HG03066 (cell line): ENCODE data around the gene AHCY.
"Not testable (repeated sequence)": the region's sequence is repeated elsewhere in the genome, so short reads cannot be mapped to it uniquely, and the experiment has no call there.

Source experiments
- ATAC-seq: cut with Tn5 transposase; IDR thresholded peaks from one replicate; pipeline ENCODE4 v1.9.1; 2021; ENCODE audit warnings: low read depth; ENCODE audit not compliant: unreplicated experiment

The AHCY gene

DNA sequence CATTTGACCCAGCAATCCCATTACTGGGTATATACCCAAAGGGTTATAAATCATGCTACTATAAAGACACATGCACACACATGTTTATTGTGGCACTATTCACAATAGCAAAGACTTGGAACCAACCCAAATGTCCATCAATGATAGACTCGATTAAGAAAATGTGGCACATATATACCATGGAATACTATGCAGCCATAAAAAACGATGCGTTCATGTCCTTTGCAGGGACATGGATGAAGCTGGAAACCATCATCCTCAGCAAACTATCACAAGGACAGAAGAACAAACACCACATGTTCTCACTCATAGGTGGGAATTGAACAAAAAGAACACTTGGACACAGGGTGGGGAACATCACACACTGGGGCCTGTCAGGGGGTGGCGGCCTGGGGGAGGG lies 25.1 kb upstream of the AHCY start:
- not testable (repeated sequence) for ATAC-seq

- ATAC-seq = no peak
Measured at GRCh38 chr20:34324541-34324940, 21.4 kb upstream of the AHCY start.

GRCh38 chr20:34322267-34323105 lies 19.3 kb upstream of the AHCY start:
- ATAC-seq = no peak

DNA sequence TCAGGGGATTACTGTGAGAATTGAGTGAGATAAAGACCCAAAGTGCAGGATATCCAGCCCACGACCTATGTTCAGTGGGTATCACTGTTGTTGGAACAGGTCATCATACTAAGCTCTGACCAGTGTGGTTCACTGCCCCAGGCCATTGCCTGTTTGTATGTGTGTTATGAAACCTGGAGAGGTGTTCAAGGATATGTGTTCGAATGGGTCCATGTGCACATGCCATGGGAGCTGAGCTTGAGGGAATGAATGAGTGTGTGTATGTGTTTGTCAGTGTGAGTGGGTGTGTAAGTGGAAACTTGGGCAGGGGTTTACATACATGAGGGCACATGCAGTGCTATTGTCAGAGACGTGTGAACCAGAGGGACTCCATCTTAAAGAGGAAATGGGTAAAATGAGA lies 17.7 kb upstream of the AHCY start:
- no peak for ATAC-seq

DNA sequence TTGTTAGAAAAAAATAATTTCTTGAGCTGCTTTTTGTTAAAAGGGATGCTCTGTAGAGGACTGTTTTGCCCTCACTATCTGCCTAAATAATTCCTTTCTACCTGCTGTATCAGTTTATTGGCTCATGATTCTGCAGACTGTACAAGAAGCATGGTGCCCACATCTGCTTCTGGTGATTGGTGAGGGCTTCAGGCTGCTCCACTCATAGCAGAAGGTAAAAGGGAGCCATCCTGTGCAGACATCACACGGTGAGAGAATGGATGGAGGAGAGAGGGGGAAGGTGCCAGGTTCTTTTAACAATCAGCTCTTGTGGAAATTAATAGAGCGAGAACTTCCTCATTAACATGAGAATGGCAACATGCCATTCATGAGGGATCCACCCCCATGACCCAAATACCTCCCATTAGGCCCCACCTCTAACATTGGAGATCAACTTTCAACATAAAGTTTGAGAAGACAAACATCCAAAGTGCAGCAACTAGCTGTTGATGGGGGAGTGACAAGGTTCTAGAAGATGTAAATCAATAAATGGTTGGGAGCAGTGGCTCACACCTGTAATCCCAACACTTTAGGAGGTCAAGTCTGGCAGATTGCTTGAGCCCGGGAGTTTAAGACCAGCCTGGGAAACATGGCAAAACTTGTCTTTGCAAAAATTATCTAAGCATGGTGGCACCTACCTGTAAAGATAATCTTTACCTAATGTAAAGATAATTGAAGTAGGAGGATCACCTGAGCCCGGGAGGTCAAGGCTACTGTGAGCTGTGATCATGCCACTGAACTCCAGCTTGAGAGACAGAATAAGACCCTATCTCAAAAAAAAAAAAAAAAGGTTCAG lies 15.7 kb upstream of the AHCY start:
- no peak for ATAC-seq

DNA sequence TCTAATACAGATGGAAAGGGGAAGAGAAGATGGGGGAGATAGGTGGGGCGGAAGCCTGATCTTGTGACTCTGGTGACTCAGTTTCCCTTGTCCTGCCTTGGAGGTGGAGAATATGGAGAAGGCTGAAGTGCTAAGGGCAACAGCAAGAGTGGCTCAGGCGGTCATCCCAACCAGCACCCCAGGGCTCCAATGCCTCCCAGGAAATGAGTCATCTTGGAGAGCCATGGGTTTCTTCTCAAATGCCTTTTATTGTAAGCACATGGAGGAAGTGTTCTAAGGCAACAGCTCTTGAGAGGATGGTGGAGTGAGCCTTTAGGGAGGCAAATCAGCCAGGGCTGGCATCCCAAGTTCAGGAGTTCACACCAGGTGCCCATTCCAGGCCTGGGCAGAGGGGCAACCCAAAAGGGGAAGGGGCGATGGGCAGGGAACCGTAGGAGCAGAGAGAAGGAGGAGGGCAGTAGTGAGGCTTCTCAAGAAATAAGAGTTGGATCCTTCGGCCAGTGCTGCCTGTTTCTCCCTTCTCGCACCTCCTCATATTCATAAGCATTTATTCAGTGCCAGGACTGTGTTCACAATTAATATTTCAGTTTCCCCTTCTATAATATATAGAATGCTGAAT lies 13.2 kb upstream of the AHCY start:
- ATAC-seq = no peak

- ATAC-seq = no peak
Measured at GRCh38 chr20:34315236-34315635, 12.1 kb upstream of the AHCY start.

GRCh38 chr20:34312544-34313217 lies 9.5 kb upstream of the AHCY start:
- ATAC-seq = peak; percentile 78

GRCh38 chr20:34312024-34312460 lies 8.9 kb upstream of the AHCY start:
- no peak for ATAC-seq

DNA sequence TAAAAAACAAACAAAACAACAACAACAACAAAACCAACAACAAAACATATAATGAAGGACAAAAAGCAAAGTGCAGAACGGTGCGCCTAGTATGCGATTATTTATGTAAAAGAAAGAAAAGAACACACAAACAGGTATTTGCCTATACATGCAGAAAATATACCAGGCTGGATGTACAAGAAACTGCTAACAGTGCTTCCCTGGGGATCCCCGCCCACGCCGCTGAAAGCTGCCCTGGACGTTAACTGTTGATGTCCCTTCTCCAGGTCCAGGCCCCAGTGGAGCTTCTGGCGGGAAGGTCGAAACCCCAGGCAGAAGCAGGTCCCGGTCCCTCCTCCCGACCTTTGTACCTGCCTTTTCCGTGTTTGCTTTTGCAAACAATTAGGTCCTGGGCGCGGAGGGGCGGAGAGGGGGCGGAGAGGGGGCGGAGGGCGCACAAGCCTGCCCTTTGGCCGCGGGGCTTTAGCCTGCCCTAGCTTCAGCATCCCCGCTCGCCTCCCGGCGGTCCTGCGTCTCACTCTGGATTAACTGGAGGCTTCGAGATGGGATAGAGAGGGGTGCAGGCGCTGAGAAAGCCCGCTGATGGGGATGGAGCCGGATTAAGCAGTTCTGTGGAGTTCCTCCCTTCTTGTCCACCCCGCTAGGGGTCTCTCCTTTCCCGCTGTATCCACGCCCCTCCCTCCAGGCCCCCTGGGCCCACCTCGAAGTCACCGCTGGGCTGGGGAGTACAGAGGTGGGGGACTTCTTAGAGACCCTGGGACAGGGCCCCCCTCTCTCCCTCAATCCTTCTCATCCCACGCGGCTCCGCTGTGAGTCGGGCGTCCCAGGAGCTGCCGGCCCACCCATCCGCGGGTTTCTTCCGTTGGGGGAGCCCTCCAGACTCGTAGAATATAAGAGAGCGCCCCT lies 8.2 kb upstream of the AHCY start:
- ATAC-seq = no peak

GRCh38 chr20:34310481-34311117 lies 7.4 kb upstream of the AHCY start:
- no peak for ATAC-seq

DNA sequence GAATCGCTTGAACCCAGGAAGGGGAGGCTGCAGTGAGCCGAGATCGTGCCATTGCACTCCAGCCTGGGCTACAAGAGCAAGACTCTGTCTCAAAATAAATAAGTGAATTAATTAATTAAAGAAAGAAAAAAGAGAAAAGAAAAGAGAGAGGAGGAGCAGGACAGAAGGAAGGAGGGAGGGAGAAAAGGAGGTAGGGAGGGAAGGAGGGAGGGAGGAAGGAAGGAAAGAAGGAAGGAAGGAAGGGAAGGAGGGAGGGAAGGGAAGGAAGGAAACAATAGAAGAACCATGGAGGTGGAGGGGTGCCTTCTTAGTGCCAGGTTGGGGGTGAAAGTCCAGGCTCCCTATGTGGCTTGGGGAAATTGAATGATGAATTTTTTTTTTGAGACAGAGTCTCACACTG lies 6.5 kb upstream of the AHCY start:
- ATAC-seq = no peak

GRCh38 chr20:34305333-34306230 lies 2.4 kb upstream of the AHCY start:
- ATAC-seq = no peak

- ATAC-seq = no peak
Measured at GRCh38 chr20:34302312-34302722, 838 bp downstream of the AHCY start.

GRCh38 chr20:34301587-34302311 lies 1.4 kb downstream of the AHCY start:
- no peak for ATAC-seq

- ATAC-seq = no peak
Measured at GRCh38 chr20:34300809-34301586, 2.2 kb downstream of the AHCY start.
